OCI-LY3 (cell line): Measurements from ENCODE around the gene SFSWAP.

Experiments used
- EZH2phosphoT487 ChIP-seq: fragments of 200-600 bp; shearing (Covaris generic); IDR thresholded peaks from 2 replicates; pipeline ENCODE4 v1.6.1; 2018; ENCODE audit warnings: antibody characterized with exemption, mixed run types, low read depth
- TF ChIP-seq, protein P1 (sequence below): fragments of 200-600, 300-600 bp; sonication (generic); IDR thresholded peaks from 2 replicates; pipeline ENCODE4 v1.5.1; 2014; ENCODE audit warnings: antibody characterized with exemption, low read length, low read depth

DNA sequence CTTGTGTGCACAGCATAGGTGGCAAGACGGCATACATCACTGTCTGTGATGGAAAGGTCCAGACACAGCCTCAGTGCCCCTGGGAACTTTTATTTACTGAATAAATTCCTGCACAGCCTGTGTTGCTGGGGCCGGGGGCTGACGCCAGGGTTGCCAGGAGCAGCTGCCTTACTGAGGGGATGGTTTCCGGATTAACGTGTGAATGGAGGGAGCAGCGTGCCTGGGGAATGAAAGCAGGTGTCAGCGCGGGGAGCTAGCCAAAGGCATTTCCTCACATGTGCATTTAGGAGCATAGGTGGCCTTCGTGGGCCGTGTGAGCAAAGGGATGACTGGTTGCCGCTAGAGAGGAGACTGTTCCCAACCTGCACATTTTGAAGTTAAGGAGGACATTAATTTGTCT is 41.6 kb downstream of the SFSWAP start:
- TF ChIP-seq, protein P1, sequence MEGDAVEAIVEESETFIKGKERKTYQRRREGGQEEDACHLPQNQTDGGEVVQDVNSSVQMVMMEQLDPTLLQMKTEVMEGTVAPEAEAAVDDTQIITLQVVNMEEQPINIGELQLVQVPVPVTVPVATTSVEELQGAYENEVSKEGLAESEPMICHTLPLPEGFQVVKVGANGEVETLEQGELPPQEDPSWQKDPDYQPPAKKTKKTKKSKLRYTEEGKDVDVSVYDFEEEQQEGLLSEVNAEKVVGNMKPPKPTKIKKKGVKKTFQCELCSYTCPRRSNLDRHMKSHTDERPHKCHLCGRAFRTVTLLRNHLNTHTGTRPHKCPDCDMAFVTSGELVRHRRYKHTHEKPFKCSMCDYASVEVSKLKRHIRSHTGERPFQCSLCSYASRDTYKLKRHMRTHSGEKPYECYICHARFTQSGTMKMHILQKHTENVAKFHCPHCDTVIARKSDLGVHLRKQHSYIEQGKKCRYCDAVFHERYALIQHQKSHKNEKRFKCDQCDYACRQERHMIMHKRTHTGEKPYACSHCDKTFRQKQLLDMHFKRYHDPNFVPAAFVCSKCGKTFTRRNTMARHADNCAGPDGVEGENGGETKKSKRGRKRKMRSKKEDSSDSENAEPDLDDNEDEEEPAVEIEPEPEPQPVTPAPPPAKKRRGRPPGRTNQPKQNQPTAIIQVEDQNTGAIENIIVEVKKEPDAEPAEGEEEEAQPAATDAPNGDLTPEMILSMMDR = no peak
- TF ChIP-seq EZH2phosphoT487 = no peak
